Transverse colon (tissue), 4 donors: Measurements from ENCODE around the gene FCHSD1.

ENCODE experiments used
- CTCF ChIP-seq, 5 experiments: fragments of 200-600 bp in 3 of 5; fragments of 450-650 bp in 2 of 5; sonication (generic) in 3 of 5; IDR thresholded peaks; 1 replicate in 2 of 5; 2 replicates in 3 of 5; pipeline ENCODE4 v1.5.1; 2016 to 2017; ENCODE audit warnings: antibody characterized with exemption in 5 of 5, inconsistent platforms in 3 of 5, mild to moderate bottlenecking in 2 of 5, moderate library complexity in 1 of 5
- POLR2AphosphoS5 ChIP-seq, 3 donors: sonication (generic); formaldehyde crosslinking; IDR thresholded peaks; one replicate each; pipeline ENCODE4 v1.6.1; 2016; ENCODE audit warnings: antibody characterized with exemption in 3 of 3

- no peak for TF ChIP-seq CTCF (IDR thresholded peaks at IDR 0.05)
- TF ChIP-seq POLR2AphosphoS5 (IDR thresholded peaks at IDR 0.05) = no peak
Measured at GRCh38 chr5:141680178-141680577, 29.0 kb upstream of the FCHSD1 start.
